ENCODE data around the gene SETDB1. TPM values are rescaled to one million over a fixed set of nuclear protein-coding genes. Genes with fewer than 3 reads are reported as not detected.
A peak's percentile ranks its signal among the peaks of the same experiment; 100 is the strongest.

SETDB1 gene
- total and polyA plus RNA-seq, 11 donors: 12.5 to 28.0 (median 16.8) TPM

GRCh38 chr1:150970808-150971582 lies 44.8 kb downstream of the SETDB1 start:
- Histone ChIP-seq H3K9me3 (no peaks in the 10 kb centered on the region), H3K4me1 (peaks cover 0 to 55% (median 46%) of the 10 kb centered on the region in 12 donors), H3K4me3 (peak overlapping the region in 7 of 12 donors; percentile 3 to 97 (median 10)), H3K27ac (peak overlapping the region in 11 of 12 donors; percentile 70 to 99 (median 95)), H3K27me3 (no peaks in the 10 kb centered on the region), H3K36me3 (peaks cover 0 to 32% (median 29%) of the 10 kb centered on the region in 9 donors)
- intact Hi-C loops (cut with DNase I): loop anchor here in 3 of 10 donors (5.0 kb wide), 2 partner anchors 44 to 94 kb away; partner anchors contain the start of genes SETDB1 (in 3 of the 3) and ARNT (in 1 of the 3)
- DNase-seq (peak; percentile 69 to 92 (median 79)), ATAC-seq (peak; percentile 59 to 87 (median 84))
- 34 to 49% (median 44%) methylated on average over 10 to 11 of the region's 11 CpGs for WGBS, 4 donors
- TF ChIP-seq, protein P1, sequence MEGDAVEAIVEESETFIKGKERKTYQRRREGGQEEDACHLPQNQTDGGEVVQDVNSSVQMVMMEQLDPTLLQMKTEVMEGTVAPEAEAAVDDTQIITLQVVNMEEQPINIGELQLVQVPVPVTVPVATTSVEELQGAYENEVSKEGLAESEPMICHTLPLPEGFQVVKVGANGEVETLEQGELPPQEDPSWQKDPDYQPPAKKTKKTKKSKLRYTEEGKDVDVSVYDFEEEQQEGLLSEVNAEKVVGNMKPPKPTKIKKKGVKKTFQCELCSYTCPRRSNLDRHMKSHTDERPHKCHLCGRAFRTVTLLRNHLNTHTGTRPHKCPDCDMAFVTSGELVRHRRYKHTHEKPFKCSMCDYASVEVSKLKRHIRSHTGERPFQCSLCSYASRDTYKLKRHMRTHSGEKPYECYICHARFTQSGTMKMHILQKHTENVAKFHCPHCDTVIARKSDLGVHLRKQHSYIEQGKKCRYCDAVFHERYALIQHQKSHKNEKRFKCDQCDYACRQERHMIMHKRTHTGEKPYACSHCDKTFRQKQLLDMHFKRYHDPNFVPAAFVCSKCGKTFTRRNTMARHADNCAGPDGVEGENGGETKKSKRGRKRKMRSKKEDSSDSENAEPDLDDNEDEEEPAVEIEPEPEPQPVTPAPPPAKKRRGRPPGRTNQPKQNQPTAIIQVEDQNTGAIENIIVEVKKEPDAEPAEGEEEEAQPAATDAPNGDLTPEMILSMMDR (IDR thresholded peaks at IDR 0.05): no peak
- TF ChIP-seq POLR2A (IDR thresholded peaks at IDR 0.05): no peak

DNA sequence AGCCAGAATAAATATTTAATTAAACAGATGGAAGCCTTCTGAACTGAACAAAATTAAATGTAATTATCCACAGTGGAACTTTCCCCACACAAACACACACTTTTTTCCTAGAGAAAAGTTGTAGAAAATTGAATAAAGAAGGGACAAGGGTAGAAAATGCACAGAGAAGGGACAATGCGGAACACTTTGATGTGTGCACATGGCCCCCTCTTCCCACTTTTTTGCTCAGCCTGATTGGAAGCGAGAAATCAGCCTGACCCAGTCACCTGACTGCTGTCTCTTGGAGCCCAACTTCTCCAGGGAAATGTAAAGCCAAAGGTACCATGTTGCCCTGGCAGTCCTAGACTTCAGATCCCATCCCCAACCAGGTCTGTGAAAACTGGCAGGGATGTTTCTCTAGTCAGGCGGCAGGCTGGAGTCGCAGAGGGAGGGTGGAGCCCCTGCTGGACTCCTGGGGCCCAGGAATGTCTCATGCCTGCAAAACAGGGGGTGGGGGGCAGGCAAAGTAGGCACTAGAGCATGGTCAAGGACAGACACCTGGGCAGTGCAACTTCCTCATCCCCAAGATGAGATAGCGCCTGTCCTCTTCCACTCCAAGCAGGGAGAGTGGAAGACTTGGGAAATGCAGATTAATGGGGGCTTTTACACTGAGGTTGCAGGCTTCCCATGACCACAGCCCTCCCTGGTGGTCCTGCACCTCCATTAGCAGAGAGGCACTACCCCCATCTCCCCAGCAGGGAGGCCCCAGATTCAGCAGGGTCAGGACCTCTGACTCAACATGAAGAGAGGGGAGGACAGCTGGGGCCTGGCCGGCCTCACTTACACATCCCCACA lies 45.6 kb downstream of the SETDB1 start:
- peaks cover 0 to 63% (median 46%) of the 10 kb centered on the region in 12 donors for H3K4me1 ChIP-seq
- peaks cover 0 to 24% (median 21%) of the 10 kb centered on the region in 9 donors for H3K36me3 ChIP-seq
- no peaks in the 10 kb centered on the region for H3K9me3 ChIP-seq
- intact Hi-C loops (cut with DNase I): loop anchor here in 3 of 10 donors (5.0 kb wide), 2 partner anchors 44 to 94 kb away; partner anchors contain the start of genes SETDB1 (in 3 of the 3) and ARNT (in 1 of the 3)
- peak overlapping the region in 9 of 12 donors; percentile 3 to 97 (median 15) for H3K4me3 ChIP-seq
- ATAC-seq: peak in 1 of 4 donors; percentile 8
- TF ChIP-seq, protein P1 (IDR thresholded peaks at IDR 0.05): no peak
- TF ChIP-seq POLR2A (IDR thresholded peaks at IDR 0.05): no peak
- peak in 2 of 5 donors; percentile 25 to 28 for DNase-seq
- H3K27me3 ChIP-seq: no peaks in the 10 kb centered on the region
- 54 to 66% (median 63%) methylated on average over 6 of the region's 6 CpGs for WGBS, 4 donors
- H3K27ac ChIP-seq: peak overlapping the region in 11 of 12 donors; percentile 70 to 99 (median 95)

GRCh38 chr1:150972417-150972940 lies 46.3 kb downstream of the SETDB1 start:
- peak overlapping the region in 9 of 12 donors; percentile 75 to 99 (median 90) for H3K4me3 ChIP-seq
- WGBS, 4 donors: 42 to 53% (median 50%) methylated on average over 4 of the region's 4 CpGs
- peaks cover 0 to 70% (median 47%) of the 10 kb centered on the region in 12 donors for H3K4me1 ChIP-seq
- intact Hi-C loops (cut with DNase I): loop anchor here in 3 of 10 donors (5.0 kb wide), 2 partner anchors 45 to 95 kb away; partner anchors contain the start of genes SETDB1 (in 3 of the 3) and ARNT (in 1 of the 3)
- ATAC-seq (no peak), DNase-seq (no peak)
- TF ChIP-seq, protein P1 (IDR thresholded peaks at IDR 0.05): no peak
- no peak for TF ChIP-seq POLR2A (IDR thresholded peaks at IDR 0.05)
- peaks cover 0 to 18% (median 14%) of the 10 kb centered on the region in 9 donors for H3K36me3 ChIP-seq
- no peaks in the 10 kb centered on the region for H3K27me3 ChIP-seq
- peak overlapping the region in 11 of 12 donors; percentile 70 to 99 (median 95) for H3K27ac ChIP-seq
- no peaks in the 10 kb centered on the region for H3K9me3 ChIP-seq
